Stimulated activated CD8-positive, alpha-beta memory T cell treated with anti-CD3 and anti-CD28 coated beads, Interleukin-2, amount 100 ng/mL, for 48 hours (primary cell): ENCODE data around the gene TLX3.
"Not testable (repeated sequence)": the region's sequence is repeated elsewhere in the genome, so short reads cannot be mapped to it uniquely, and the experiment has no call there.

Experiments used
- DNase-seq, 2 donors: peaks; one replicate each; pipeline ENCODE4 v3.0.0-alpha.2; 2020; ENCODE audit warnings: low read depth in 2 of 2

TLX3 gene

GRCh38 chr5:171323806-171324632 lies 15.0 kb downstream of the TLX3 start:
- DNase-seq = no peak

- no peak for DNase-seq
Measured at GRCh38 chr5:171330021-171330420, 21.0 kb downstream of the TLX3 start.

- no peak for DNase-seq
Measured at GRCh38 chr5:171335616-171336015, 26.6 kb downstream of the TLX3 start.

- no peak for DNase-seq
Measured at GRCh38 chr5:171336521-171337209, 27.6 kb downstream of the TLX3 start.

GRCh38 chr5:171337210-171337569 lies 28.1 kb downstream of the TLX3 start:
- no peak for DNase-seq

- DNase-seq = no peak
Measured at GRCh38 chr5:171340042-171340441, 31.0 kb downstream of the TLX3 start.

- DNase-seq = no peak
Measured at GRCh38 chr5:171340491-171340890, 31.4 kb downstream of the TLX3 start.

GRCh38 chr5:171342362-171343111 lies 33.5 kb downstream of the TLX3 start:
- DNase-seq = no peak

- DNase-seq = no peak
Measured at GRCh38 chr5:171344936-171345608, 36.0 kb downstream of the TLX3 start.

GRCh38 chr5:171351536-171352073 lies 42.6 kb downstream of the TLX3 start:
- DNase-seq = no peak

GRCh38 chr5:171355302-171355724 lies 46.3 kb downstream of the TLX3 start:
- peak in 1 of 2 donors; percentile 1 for DNase-seq

GRCh38 chr5:171357843-171358242 lies 48.8 kb downstream of the TLX3 start:
- DNase-seq = no peak

GRCh38 chr5:171361151-171361550 lies 52.1 kb downstream of the TLX3 start:
- DNase-seq = not testable (repeated sequence)
